ENCODE data around the gene BEND2. TPM values are rescaled to one million over a fixed set of nuclear protein-coding genes. Genes with fewer than 3 reads are reported as not detected.
A peak's percentile ranks its signal among the peaks of the same experiment; 100 is the strongest.

The BEND2 gene
- total RNA-seq, 2 donors from 2014 or later = 3.9 TPM; not detected in 1

DNA sequence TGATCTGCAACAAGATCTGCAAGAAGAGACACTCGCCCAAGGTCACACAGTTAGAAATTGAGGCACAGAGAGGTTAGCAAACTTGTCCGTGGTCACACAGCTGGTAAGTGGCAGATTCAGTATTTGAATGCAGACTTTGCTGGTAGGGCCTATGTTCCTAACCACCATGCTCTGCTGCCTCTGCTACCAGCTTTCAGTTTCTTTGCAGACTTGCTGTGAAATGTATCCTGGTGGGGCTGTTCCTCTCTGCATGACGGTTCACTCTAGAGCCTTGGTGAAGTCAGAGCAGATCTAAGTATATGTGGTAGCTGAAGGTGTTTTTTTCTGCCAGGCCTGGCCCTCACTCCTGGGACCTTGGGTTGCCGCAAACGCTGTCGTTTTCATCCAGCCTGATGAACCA, 87.1 kb downstream of the BEND2 start:
- 83% methylated on average over 3 of the region's 6 CpGs for WGBS
- intact Hi-C loops (cut with DNase I) = no loop called here
- no peaks in the 10 kb centered on the region for H3K4me1 ChIP-seq (replicated peaks)
- TF ChIP-seq POLR2A (IDR thresholded peaks at IDR 0.05) (no peak), POLR2AphosphoS5 (IDR thresholded peaks at IDR 0.05) (no peak)
- TF ChIP-seq, protein P1, sequence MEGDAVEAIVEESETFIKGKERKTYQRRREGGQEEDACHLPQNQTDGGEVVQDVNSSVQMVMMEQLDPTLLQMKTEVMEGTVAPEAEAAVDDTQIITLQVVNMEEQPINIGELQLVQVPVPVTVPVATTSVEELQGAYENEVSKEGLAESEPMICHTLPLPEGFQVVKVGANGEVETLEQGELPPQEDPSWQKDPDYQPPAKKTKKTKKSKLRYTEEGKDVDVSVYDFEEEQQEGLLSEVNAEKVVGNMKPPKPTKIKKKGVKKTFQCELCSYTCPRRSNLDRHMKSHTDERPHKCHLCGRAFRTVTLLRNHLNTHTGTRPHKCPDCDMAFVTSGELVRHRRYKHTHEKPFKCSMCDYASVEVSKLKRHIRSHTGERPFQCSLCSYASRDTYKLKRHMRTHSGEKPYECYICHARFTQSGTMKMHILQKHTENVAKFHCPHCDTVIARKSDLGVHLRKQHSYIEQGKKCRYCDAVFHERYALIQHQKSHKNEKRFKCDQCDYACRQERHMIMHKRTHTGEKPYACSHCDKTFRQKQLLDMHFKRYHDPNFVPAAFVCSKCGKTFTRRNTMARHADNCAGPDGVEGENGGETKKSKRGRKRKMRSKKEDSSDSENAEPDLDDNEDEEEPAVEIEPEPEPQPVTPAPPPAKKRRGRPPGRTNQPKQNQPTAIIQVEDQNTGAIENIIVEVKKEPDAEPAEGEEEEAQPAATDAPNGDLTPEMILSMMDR (IDR thresholded peaks at IDR 0.05) = no peak
- H3K27me3 ChIP-seq (replicated peaks; ENCODE audit: insufficient read depth) = no peaks in the 10 kb centered on the region
- no peak overlapping the region for H3K27ac ChIP-seq
- no peak for DNase-seq (ENCODE audit: low spot score)
- H3K36me3 ChIP-seq = no peaks in the 10 kb centered on the region
- no peak overlapping the region for H3K4me3 ChIP-seq
- no peaks in the 10 kb centered on the region for H3K9me3 ChIP-seq

DNA sequence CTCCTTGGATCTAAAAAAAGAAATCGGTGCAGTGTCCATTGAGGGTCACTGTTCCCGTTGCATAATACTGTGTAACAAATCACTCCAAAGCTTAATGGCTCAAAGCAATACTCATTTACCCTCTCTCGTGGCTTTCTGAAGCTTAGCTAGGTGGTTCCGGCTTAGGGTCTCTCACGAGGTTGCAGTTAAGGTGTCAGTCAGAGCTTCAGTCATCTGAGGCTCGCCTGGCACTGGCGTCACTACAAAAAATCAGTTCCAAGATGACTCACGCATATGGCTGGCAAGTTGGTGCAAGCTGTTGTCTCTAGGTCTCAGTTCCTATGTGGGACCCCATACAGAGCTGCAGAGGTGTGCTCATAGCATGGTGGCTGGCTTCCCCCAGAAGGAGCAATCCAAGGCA, 91.0 kb downstream of the BEND2 start:
- H3K9me3 ChIP-seq = no peaks in the 10 kb centered on the region
- TF ChIP-seq POLR2A (IDR thresholded peaks at IDR 0.05) = no peak
- H3K36me3 ChIP-seq = no peaks in the 10 kb centered on the region
- no peaks in the 10 kb centered on the region for H3K4me1 ChIP-seq (replicated peaks)
- H3K4me3 ChIP-seq = no peak overlapping the region
- no peak overlapping the region for H3K27ac ChIP-seq
- DNase-seq (ENCODE audit: low spot score) = no peak
- no peaks in the 10 kb centered on the region for H3K27me3 ChIP-seq (replicated peaks; ENCODE audit: insufficient read depth)
- WGBS = 56% methylated on average over 8 of the region's 8 CpGs
- intact Hi-C loops (cut with DNase I) = no loop called here

DNA sequence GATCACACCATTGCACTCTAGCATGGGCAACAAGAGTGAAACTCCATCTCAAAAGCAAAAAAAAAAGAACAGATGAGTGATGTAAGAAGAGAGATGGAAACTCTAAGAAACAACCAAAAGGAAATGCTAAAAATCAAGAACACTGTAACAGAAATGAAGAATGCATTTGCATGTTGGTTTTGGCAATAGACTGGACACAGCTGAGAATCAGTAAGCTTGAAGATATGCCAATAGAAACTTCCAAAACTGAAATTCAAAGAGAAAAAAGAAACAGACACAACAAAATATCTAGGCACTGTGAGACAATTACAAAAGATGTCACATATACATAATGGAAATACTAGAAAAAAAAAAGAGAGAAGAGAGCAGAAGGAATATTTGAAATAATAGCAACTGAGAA, 93.7 kb downstream of the BEND2 start:
- intact Hi-C loops (cut with DNase I) = no loop called here
- H3K27ac ChIP-seq = no peak overlapping the region
- H3K4me1 ChIP-seq (replicated peaks) = no peaks in the 10 kb centered on the region
- no peak overlapping the region for H3K4me3 ChIP-seq
- H3K36me3 ChIP-seq = no peaks in the 10 kb centered on the region
- no peak for DNase-seq (ENCODE audit: low spot score)
- H3K9me3 ChIP-seq = no peaks in the 10 kb centered on the region
- no peaks in the 10 kb centered on the region for H3K27me3 ChIP-seq (replicated peaks; ENCODE audit: insufficient read depth)
- TF ChIP-seq, protein P1 (IDR thresholded peaks at IDR 0.05) = no peak
- TF ChIP-seq POLR2A (IDR thresholded peaks at IDR 0.05) = no peak
- no peak for TF ChIP-seq POLR2AphosphoS5 (IDR thresholded peaks at IDR 0.05)

DNA sequence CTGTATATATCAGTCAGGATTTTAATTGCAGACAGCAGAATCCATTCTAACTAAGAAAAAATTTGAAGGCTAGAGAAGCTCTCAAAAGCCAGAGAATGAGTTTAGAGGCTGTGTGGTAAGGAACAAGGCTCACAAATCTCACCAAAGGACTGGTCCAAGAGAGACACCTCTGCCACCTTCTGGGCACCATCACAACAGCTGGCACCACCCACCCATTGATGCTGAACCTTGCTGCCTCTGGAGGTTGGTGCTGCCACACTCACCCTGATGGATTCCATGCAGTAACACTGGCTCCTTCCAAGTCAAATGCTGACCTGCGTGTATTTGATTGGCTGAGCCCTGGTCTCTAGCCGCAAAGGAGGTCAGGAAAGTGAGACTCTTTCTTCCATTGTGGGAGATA, 100.8 kb downstream of the BEND2 start:
- 78% methylated on average over 2 of the region's 2 CpGs for WGBS
- no peak overlapping the region for H3K4me3 ChIP-seq
- H3K27me3 ChIP-seq (replicated peaks; ENCODE audit: insufficient read depth) = no peaks in the 10 kb centered on the region
- intact Hi-C loops (cut with DNase I) = no loop called here
- no peak overlapping the region for H3K27ac ChIP-seq
- DNase-seq (ENCODE audit: low spot score) = no peak
- no peak for TF ChIP-seq POLR2A (IDR thresholded peaks at IDR 0.05)
- TF ChIP-seq, protein P1 (IDR thresholded peaks at IDR 0.05) = peak in 1 of 4 experiments; percentile 6
- no peaks in the 10 kb centered on the region for H3K9me3 ChIP-seq
- H3K36me3 ChIP-seq = no peaks in the 10 kb centered on the region
- H3K4me1 ChIP-seq (replicated peaks) = no peaks in the 10 kb centered on the region

Other genes starting within 250 kb of the BEND2 start
- 10 to 100 TPM in 1 of 2 donors, under 1 TPM in 1; 0.36 to 10.6 TPM for gene SCML2, start 133.8 kb upstream of the BEND2 start, total RNA-seq
- gene CDKL5, start 204.7 kb upstream of the BEND2 start, total RNA-seq = 10 to 100 TPM; 14.5 to 18.8 TPM